HUES48 (cell line): ENCODE measurements around the gene MTMR2.

Source experiments
- H3K27ac ChIP-seq: one replicate; pipeline ENCODE4 v1.7.0; 2013; ENCODE audit warnings: low read depth, low read length, inconsistent platforms
- H3K27me3 ChIP-seq: 2 replicates; pipeline ENCODE4 v1.6.1; 2013; ENCODE audit warnings: mild to moderate bottlenecking, low read length; ENCODE audit not compliant: control insufficient read depth, insufficient read depth
- H3K36me3 ChIP-seq: 2 replicates; pipeline ENCODE4 v1.6.1; 2013; ENCODE audit warnings: low read length; ENCODE audit not compliant: control insufficient read depth, insufficient read depth
- H3K4me1 ChIP-seq: 2 replicates; pipeline ENCODE4 v1.6.1; 2013; ENCODE audit warnings: mild to moderate bottlenecking, low read length; ENCODE audit not compliant: control insufficient read depth, insufficient read depth
- H3K4me3 ChIP-seq: 2 replicates; pipeline ENCODE4 v1.5.1; 2013; ENCODE audit warnings: mild to moderate bottlenecking, low read depth, low read length
- H3K9ac ChIP-seq: 2 replicates; pipeline ENCODE4 v1.6.1; 2013; ENCODE audit warnings: mild to moderate bottlenecking, low read depth, low read length, moderate library complexity
- H3K9me3 ChIP-seq: 2 replicates; pipeline ENCODE4 v1.6.1; 2013; ENCODE audit warnings: low read length; ENCODE audit not compliant: control insufficient read depth, insufficient read depth

The MTMR2 gene

GRCh38 chr11:95923728-95924413 is at the start of gene MTMR2:
Gene MTMR2, minus strand, starts transcription at chr11:95924107. Its CDS starts 153 bp downstream, at chr11:95923954.
- H3K4me3 ChIP-seq, result peak within 1 kb of the TSS; percentile 95
- H3K4me1 ChIP-seq, result peaks cover 18% of the 10 kb centered on the region

DNA sequence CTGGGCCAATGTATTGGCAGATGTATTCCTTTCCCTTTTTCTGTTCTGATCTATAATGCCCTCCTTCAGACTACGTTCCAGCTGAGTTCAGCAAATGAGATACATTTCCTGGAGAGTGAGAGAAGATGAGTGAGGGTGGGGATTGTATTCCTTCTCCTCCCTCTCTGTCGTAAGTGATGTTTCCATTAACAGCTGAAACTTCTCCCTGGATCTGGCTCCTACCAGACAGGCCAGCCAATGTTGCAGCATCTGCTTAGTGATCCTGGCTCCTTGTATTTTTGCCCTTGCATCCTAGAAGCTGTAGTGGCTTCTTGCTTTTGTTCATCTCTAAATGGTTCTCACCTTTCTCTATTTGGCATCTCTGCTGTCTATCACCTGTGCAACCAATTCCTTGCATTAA is 48.2 kb upstream of the MTMR2 start:
- H3K9ac ChIP-seq, result no peak overlapping the region
- no peaks in the 10 kb centered on the region for H3K36me3 ChIP-seq
- no peak overlapping the region for H3K4me3 ChIP-seq
- H3K4me1 ChIP-seq, result no peaks in the 10 kb centered on the region
- no peaks in the 10 kb centered on the region for H3K27me3 ChIP-seq
- H3K27ac ChIP-seq, result no peak overlapping the region
- no peaks in the 10 kb centered on the region for H3K9me3 ChIP-seq

More at GRCh38 chr11:95923728-95924413, at the start of gene MTMR2:
- peak within 1 kb of the TSS; percentile 95 for H3K9ac ChIP-seq
- H3K27ac ChIP-seq, result peak within 1 kb of the TSS; percentile 96
- no peaks in the 10 kb centered on the region for H3K27me3 ChIP-seq
- no peaks in the 10 kb centered on the region for H3K9me3 ChIP-seq
- H3K36me3 ChIP-seq, result no peaks in the 10 kb centered on the region

DNA sequence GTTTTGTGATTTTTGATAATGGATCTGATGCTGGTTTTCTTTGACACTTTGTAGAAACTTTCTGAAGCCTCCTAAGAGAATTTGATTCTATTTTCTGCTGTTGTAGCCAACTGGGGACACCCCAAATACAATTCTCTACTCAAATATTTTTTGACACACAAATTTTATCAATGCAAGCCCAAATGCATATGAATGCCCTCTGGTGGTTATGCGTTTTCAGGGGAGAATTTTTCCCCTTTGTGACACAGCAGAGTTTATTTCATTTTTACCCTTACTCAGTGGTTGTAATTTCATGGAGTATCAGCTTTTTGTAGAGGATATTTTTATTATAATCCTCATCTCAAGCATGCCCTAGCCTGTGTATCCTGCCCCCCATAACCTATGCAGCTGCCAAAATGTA is 44.7 kb upstream of the MTMR2 start:
- Histone ChIP-seq H3K36me3 (no peaks in the 10 kb centered on the region), H3K9me3 (no peaks in the 10 kb centered on the region), H3K4me1 (peaks cover 7% of the 10 kb centered on the region; the same call in 1 of the 2 replicates), H3K9ac (no peak overlapping the region), H3K27me3 (no peaks in the 10 kb centered on the region), H3K27ac (no peak overlapping the region), H3K4me3 (no peak overlapping the region)

- Histone ChIP-seq H3K4me1 (peaks cover 7% of the 10 kb centered on the region; the same call in 1 of the 2 replicates), H3K4me3 (no peak overlapping the region), H3K27ac (no peak overlapping the region), H3K36me3 (no peaks in the 10 kb centered on the region), H3K27me3 (no peaks in the 10 kb centered on the region), H3K9me3 (no peaks in the 10 kb centered on the region), H3K9ac (no peak overlapping the region)
Measured at GRCh38 chr11:95964281-95964680, 40.4 kb upstream of the MTMR2 start.

- H3K9me3 ChIP-seq, result no peaks in the 10 kb centered on the region
- no peak overlapping the region for H3K9ac ChIP-seq
- no peaks in the 10 kb centered on the region for H3K36me3 ChIP-seq
- H3K4me3 ChIP-seq, result no peak overlapping the region
- peaks cover 7% of the 10 kb centered on the region; the same call in 1 of the 2 replicates for H3K4me1 ChIP-seq
- H3K27me3 ChIP-seq, result no peaks in the 10 kb centered on the region
- no peak overlapping the region for H3K27ac ChIP-seq
Measured at GRCh38 chr11:95961758-95962157, 37.9 kb upstream of the MTMR2 start.

DNA sequence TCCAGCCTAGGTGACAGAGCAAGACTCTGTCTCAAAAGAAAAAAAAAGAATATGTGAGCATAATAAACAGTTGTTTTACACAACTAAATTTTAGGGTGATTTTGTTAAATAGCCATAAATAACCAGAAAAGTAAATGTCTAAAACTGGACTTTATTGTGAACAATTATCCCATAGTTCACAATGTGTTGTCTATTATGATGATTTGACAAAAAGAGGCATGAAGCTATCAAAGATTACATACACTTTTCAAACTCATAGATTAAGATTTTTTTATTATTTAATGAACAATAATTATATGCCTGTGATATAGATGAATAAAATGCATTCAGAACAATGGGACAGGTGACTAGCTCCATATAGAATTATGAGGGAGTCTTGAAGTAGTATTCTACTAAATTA is 27.0 kb upstream of the MTMR2 start:
- Histone ChIP-seq H3K9me3 (peaks cover 16% of the 10 kb centered on the region), H3K27me3 (no peaks in the 10 kb centered on the region), H3K27ac (no peak overlapping the region), H3K4me1 (no peaks in the 10 kb centered on the region), H3K4me3 (no peak overlapping the region), H3K9ac (no peak overlapping the region), H3K36me3 (no peaks in the 10 kb centered on the region)

GRCh38 chr11:95948637-95949036 is 24.7 kb upstream of the MTMR2 start:
- no peaks in the 10 kb centered on the region for H3K27me3 ChIP-seq
- no peaks in the 10 kb centered on the region for H3K36me3 ChIP-seq
- no peak overlapping the region for H3K27ac ChIP-seq
- no peaks in the 10 kb centered on the region for H3K4me1 ChIP-seq
- H3K9ac ChIP-seq, result no peak overlapping the region
- H3K9me3 ChIP-seq, result peaks cover 38% of the 10 kb centered on the region
- H3K4me3 ChIP-seq, result no peak overlapping the region

- peaks cover 41% of the 10 kb centered on the region for H3K9me3 ChIP-seq
- H3K4me3 ChIP-seq, result no peak overlapping the region
- no peak overlapping the region for H3K27ac ChIP-seq
- H3K9ac ChIP-seq, result no peak overlapping the region
- H3K27me3 ChIP-seq, result no peaks in the 10 kb centered on the region
- no peaks in the 10 kb centered on the region for H3K36me3 ChIP-seq
- H3K4me1 ChIP-seq, result no peaks in the 10 kb centered on the region
Measured at GRCh38 chr11:95944623-95945022, 20.7 kb upstream of the MTMR2 start.

GRCh38 chr11:95943546-95943945 is 19.6 kb upstream of the MTMR2 start:
- Histone ChIP-seq H3K4me3 (no peak overlapping the region), H3K9ac (no peak overlapping the region), H3K27me3 (no peaks in the 10 kb centered on the region), H3K4me1 (no peaks in the 10 kb centered on the region), H3K27ac (no peak overlapping the region), H3K9me3 (peaks cover 35% of the 10 kb centered on the region), H3K36me3 (no peaks in the 10 kb centered on the region)

GRCh38 chr11:95939091-95939490 is 15.2 kb upstream of the MTMR2 start:
- no peak overlapping the region for H3K27ac ChIP-seq
- no peak overlapping the region for H3K9ac ChIP-seq

DNA sequence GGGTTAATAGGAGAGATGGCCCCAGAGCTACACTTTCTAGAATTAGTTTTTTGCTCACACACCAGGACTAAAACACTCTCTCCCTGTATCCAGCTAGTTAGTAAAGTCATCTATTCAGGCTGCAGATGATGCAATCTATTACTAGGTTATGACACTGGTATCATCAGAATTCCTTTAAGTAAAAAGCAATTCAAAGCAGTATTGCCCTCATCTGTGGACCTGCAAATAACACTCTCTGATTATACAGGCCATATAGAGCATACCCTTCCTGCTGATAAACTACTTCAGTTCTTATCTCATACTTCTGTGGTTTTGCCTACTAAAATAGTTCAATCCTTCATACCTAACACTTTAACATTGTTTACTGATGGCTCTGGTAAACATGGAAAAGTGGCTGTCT is 13.5 kb upstream of the MTMR2 start:
- Histone ChIP-seq H3K9me3 (0 out of 2 replicates have a peak, but pooled peaks cover 6% of the 10 kb centered on the region), H3K9ac (no peak overlapping the region), H3K27me3 (no peaks in the 10 kb centered on the region), H3K4me3 (no peak overlapping the region), H3K27ac (no peak overlapping the region), H3K4me1 (no peaks in the 10 kb centered on the region), H3K36me3 (no peaks in the 10 kb centered on the region)

More at GRCh38 chr11:95939091-95939490, 15.2 kb upstream of the MTMR2 start:
- no peaks in the 10 kb centered on the region for H3K4me1 ChIP-seq
- H3K4me3 ChIP-seq, result no peak overlapping the region
- peaks cover 14% of the 10 kb centered on the region for H3K9me3 ChIP-seq
- H3K27me3 ChIP-seq, result no peaks in the 10 kb centered on the region
- H3K36me3 ChIP-seq, result no peaks in the 10 kb centered on the region
